Stomach (tissue), 4 donors: ENCODE data around the gene METTL24.

Experiments
- EP300 ChIP-seq: sonication (generic); formaldehyde crosslinking; IDR thresholded peaks from one replicate; pipeline ENCODE4 v1.6.1; 2017; ENCODE audit warnings: antibody characterized with exemption
- POLR2A ChIP-seq, 4 donors: fragments of 450-650 bp; IDR thresholded peaks; one replicate each; pipeline ENCODE4 v1.6.1; 2016; ENCODE audit warnings: antibody characterized with exemption in 4 of 4, control low read depth in 2 of 4, mild to moderate bottlenecking in 1 of 4, moderate library complexity in 1 of 4
- POLR2AphosphoS5 ChIP-seq, 3 donors: sonication (generic); formaldehyde crosslinking; IDR thresholded peaks; one replicate each; pipeline ENCODE4 v1.6.1; 2016; ENCODE audit warnings: antibody characterized with exemption in 3 of 3
- TF ChIP-seq, protein P1 (sequence below), 7 experiments: fragments of 450-650 bp in 4 of 7; fragments of 200-600 bp in 3 of 7; sonication (generic) in 3 of 7; IDR thresholded peaks; one replicate each; pipeline ENCODE4 v1.5.1; 2016 to 2019; ENCODE audit warnings: antibody characterized with exemption in 7 of 7, control low read depth in 2 of 7, mild to moderate bottlenecking in 1 of 7

DNA sequence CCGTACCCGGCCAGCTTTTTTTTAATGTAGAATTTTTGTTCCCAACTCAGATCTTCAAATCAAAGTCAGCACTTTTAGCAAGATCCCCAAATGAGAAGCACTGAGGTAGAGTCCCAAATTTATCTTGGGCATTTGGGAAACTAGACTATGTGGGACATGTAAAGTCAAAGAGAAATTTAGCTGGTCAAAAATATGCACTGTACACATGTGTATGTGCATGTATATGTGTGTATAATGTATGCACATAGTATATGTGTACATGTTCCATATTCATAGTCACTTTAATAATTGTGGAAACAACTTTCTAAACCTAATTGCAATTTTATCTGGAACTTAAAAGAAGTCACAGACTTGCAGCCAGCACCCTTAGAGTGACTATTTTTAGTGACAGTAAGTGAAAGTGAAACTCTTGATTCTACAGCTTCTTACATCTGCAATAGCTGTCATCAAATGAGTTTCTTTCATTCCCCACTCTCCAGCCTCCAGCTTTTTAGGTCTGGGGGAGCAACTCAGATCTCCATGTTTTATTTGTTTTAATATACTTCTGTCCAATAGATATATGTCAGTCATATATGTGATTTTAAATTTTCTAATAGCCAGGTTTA lies 124.3 kb downstream of the METTL24 start:
- TF ChIP-seq EP300 (no peak), POLR2AphosphoS5 (IDR thresholded peaks at IDR 0.05) (no peak), POLR2A (IDR thresholded peaks at IDR 0.05) (no peak)
- TF ChIP-seq, protein P1, sequence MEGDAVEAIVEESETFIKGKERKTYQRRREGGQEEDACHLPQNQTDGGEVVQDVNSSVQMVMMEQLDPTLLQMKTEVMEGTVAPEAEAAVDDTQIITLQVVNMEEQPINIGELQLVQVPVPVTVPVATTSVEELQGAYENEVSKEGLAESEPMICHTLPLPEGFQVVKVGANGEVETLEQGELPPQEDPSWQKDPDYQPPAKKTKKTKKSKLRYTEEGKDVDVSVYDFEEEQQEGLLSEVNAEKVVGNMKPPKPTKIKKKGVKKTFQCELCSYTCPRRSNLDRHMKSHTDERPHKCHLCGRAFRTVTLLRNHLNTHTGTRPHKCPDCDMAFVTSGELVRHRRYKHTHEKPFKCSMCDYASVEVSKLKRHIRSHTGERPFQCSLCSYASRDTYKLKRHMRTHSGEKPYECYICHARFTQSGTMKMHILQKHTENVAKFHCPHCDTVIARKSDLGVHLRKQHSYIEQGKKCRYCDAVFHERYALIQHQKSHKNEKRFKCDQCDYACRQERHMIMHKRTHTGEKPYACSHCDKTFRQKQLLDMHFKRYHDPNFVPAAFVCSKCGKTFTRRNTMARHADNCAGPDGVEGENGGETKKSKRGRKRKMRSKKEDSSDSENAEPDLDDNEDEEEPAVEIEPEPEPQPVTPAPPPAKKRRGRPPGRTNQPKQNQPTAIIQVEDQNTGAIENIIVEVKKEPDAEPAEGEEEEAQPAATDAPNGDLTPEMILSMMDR (IDR thresholded peaks at IDR 0.05): no peak
